H7 (cell line): Measurements from ENCODE around the gene WSB2. TPM values are rescaled to one million over a fixed set of nuclear protein-coding genes. Genes with fewer than 3 reads are reported as not detected.
"Not testable (repeated sequence)": the region's sequence is repeated elsewhere in the genome, so short reads cannot be mapped to it uniquely, and the experiment has no call there.

Experiments
- DNase-seq: peaks from one replicate; pipeline ENCODE4 v3.0.0; 2012
- H3K27me3 ChIP-seq: 2 replicates; pipeline ENCODE4 v1.6.0; 2011; ENCODE audit warnings: mild to moderate bottlenecking, low read length; ENCODE audit not compliant: control insufficient read depth, insufficient read depth
- H3K36me3 ChIP-seq: replicated peaks from 2 replicates; pipeline ENCODE4 v1.5.1; 2011; ENCODE audit warnings: low read length; ENCODE audit not compliant: control insufficient read depth, insufficient read depth
- H3K4me3 ChIP-seq: 2 replicates; pipeline ENCODE4 v1.5.1; 2011; ENCODE audit warnings: low read depth, mild to moderate bottlenecking, control low read depth, low read length, moderate library complexity; ENCODE audit not compliant: insufficient read depth
- total RNA-seq: library from RNA; depleted of rRNA; stranded (reverse); fragments of >200 nt; shearing (Covaris generic); gene quantifications from 2 replicates; pipeline ENCODE4 v1.2.3, GENCODE V29; 2014

Gene WSB2
- total RNA-seq, 1 experiment from 2014 or later: 104 TPM

DNA sequence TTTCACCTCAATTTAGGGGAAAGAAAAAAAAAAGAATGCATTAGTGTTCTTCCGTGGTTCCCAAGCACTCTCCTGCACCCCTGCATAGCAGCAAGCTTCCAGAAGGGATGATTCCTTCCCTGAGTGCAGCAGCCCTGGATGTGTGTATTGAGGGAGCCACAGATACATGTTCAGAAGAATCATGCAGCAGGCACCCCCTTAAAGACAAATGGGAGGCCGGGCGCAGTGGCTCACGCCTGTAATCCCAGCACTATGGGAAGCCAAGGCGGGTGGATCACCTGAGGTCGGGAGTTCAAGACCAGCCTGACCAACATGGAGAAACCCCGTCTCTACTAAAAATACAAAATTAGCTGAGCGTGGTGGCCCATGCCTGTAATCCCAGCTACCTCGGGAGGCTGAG is 20.5 kb upstream of the WSB2 start:
- DNase-seq, H3K27me3 ChIP-seq, H3K4me3 ChIP-seq: not testable (repeated sequence)
- peaks cover 28% of the 10 kb centered on the region for H3K36me3 ChIP-seq

DNA sequence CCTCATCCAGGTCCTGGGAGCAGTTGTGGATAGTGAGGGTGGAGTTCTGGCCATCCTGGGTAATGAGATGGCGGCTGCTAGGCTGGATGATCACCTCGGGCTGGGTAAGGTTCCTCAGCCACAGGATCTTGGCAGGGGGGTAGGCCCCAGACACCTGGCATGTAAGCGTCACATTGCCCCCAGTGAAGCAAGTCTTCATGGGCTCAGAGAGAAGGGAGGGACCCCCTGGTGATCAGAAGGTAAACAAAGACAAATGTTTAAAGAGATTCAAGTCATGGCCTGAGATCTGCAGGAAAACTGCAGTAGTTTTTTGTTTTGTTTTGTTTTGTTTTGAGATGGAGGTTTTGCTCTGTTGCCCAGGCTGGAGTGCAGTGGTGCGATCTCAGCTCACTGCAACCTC is 12.8 kb upstream of the WSB2 start:
- DNase-seq: peak; percentile 28
- Histone ChIP-seq H3K36me3 (peaks cover 28% of the 10 kb centered on the region), H3K27me3 (no peaks in the 10 kb centered on the region), H3K4me3 (no peak overlapping the region)

GRCh38 chr12:118070650-118071049 is 9.7 kb upstream of the WSB2 start:
- Histone ChIP-seq H3K36me3 (peaks cover 29% of the 10 kb centered on the region), H3K4me3 (no peak overlapping the region), H3K27me3 (no peaks in the 10 kb centered on the region)
- DNase-seq: no peak

DNA sequence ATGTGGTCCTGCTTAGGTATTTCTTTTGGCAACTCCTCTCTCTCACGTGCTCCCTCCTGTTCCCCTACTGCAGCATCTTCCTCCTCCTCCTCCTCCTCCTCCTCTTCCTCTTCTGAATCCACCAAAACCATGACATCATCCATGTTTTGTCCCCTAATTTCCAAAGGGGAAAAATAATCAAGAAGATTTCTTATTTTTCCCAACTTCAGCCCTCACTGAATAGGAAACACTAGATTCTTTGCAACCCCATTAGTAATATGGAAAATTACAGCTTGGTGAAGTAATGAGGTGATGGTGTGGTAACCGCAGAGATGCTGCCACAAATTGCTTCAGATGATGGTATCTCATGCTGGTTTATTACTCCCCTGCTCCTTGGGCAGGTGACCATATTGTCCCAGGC is 7.5 kb upstream of the WSB2 start:
- no peak overlapping the region for H3K4me3 ChIP-seq
- no peaks in the 10 kb centered on the region for H3K27me3 ChIP-seq
- DNase-seq: no peak
- peaks cover 27% of the 10 kb centered on the region for H3K36me3 ChIP-seq

GRCh38 chr12:118065380-118065779 is 4.4 kb upstream of the WSB2 start:
- no peak overlapping the region for H3K4me3 ChIP-seq
- no peaks in the 10 kb centered on the region for H3K27me3 ChIP-seq
- H3K36me3 ChIP-seq: peaks cover 12% of the 10 kb centered on the region
- DNase-seq: no peak

GRCh38 chr12:118064608-118065007 is 3.6 kb upstream of the WSB2 start:
- Histone ChIP-seq H3K36me3 (peaks cover 10% of the 10 kb centered on the region), H3K27me3 (no peaks in the 10 kb centered on the region), H3K4me3 (no peak overlapping the region)
- peak; percentile 64 for DNase-seq

DNA sequence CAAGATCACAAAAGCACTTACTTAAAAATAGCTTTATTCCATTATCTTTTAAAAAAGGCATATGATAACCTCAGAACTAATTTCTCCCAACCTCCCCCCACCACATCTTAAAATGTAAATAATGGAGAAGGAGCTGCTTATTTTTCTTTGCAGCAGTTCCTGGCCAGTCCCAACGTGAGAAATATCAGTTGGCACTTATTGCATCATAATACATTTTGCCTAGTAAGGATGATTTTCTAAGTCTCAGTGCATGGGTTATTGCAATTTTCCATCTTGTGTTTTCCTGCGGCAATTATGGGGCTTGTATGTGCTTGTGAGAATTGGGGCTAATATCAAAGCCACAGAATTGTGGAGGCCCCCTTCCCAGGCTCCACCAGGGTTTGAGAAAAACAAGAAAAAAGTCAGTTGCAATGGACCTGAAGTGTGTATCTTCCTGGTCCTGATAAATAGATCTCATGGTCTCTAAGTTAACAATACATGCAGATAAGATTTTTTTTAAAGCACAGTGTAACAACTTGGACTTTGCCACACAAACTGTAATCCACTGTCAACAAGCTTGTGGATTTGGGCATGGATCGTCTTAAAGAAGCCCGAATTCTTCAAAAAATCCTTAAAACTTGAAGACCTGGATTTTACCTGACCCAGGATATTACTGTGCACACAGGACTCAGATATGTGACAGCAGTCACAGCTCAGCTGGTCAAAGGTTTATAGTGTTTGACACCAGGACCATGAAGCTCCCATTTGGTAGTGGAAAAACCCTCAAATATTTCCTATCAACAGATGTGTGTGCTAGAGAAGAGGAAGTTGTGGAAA is 2.8 kb upstream of the WSB2 start:
- Histone ChIP-seq H3K4me3 (no peak overlapping the region), H3K36me3 (peaks cover 10% of the 10 kb centered on the region), H3K27me3 (no peaks in the 10 kb centered on the region)
- DNase-seq: no peak

- peak overlapping the region; percentile 87 for H3K4me3 ChIP-seq
- H3K36me3 ChIP-seq: peaks cover 5% of the 10 kb centered on the region
- H3K27me3 ChIP-seq: no peaks in the 10 kb centered on the region
- DNase-seq: peak; percentile 69
These were observed 1.2 kb upstream of the WSB2 start for GRCh38 chr12:118061873-118062843.

- peak overlapping the region; percentile 87 for H3K4me3 ChIP-seq
- DNase-seq: peak; percentile 34
These were observed 523 bp downstream of the WSB2 start for GRCh38 chr12:118060301-118061010.

DNA sequence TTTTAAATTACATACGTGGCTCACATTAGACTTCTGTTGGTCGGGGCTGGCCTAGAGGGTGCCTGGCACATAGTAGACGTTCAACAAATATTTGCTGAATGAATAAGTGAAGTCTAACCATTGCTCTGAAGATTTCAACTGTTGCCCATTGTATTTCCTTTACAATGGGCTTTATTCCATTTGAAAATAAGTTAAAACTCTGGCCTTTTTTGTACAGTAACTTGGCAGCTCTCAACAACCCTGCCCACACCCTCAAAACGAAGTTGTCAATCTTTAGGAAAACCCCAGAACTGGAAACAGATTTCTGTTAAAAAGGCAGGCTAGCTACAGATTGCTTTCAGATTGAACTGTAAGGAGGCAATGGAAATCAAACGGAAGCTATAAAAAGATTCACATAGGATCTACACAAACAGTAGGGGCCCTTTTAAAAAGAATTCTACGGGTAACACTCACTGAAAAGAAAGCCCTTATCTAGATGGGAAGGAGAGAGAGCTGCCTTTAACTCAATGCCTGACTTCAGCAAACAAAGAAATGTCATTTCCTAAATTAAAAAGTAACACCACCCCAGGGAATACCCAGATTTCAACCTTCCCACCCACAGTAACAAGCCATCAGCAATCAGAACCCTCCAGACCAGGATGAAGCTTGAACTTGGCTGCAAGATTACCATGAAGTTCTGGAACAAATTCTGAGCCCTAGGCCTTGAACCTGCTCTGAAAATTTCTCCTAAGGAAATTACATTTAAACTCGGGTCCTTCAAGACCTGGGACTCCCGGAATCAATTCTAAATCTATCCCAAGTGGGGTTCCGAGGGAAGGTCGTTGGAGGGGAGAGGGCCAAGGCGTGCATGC is 1.4 kb downstream of the WSB2 start:
- no peak for DNase-seq
- Histone ChIP-seq H3K4me3 (peak overlapping the region; percentile 87), H3K36me3 (no peaks in the 10 kb centered on the region), H3K27me3 (no peaks in the 10 kb centered on the region)

More at GRCh38 chr12:118060301-118061010, 523 bp downstream of the WSB2 start:
- Histone ChIP-seq H3K27me3 (no peaks in the 10 kb centered on the region), H3K36me3 (no peaks in the 10 kb centered on the region)

DNA sequence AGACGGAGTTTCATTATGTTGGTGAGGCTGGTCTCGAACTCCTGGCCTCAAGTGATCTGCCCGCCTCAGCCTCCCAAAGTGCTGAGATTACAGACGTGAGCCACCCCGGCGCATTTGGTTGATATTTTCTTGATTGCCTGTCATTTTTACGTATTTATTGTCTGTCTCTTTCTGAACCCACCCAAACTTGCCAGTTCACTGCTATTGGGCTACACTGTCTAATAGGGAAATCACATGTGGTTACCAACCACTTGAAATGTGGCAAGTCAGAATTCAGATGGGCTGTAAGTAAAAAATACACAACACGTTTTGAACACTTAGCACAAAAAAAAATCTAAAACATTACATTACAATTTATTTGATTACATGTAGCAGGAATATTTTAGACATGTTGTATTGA is 2.1 kb downstream of the WSB2 start:
- Histone ChIP-seq H3K4me3 (no peak overlapping the region), H3K27me3 (no peaks in the 10 kb centered on the region), H3K36me3 (no peaks in the 10 kb centered on the region)
- DNase-seq: no peak

DNA sequence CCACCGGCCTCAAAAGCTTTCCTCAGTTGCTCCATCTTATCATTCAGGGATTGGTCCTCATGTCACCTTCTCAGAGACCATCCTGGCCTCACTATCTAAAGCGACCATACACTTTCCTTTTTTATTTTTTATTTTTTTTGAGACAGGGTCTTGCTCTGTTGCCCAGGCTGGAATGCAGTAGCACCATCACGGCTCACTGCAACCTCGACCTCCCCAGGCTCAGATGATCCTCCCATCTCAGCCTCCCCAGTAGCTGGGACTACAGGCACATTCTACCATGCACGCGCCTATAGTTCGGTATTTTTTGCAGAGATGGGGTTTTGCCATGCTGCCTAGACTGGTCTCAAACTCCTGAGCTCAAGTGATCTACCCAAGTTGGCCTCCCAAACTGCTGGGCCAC is 2.8 kb downstream of the WSB2 start:
- Histone ChIP-seq H3K36me3 (no peaks in the 10 kb centered on the region), H3K4me3 (no peak overlapping the region), H3K27me3 (no peaks in the 10 kb centered on the region)
- no peak for DNase-seq

- no peak overlapping the region for H3K4me3 ChIP-seq
- no peaks in the 10 kb centered on the region for H3K27me3 ChIP-seq
- H3K36me3 ChIP-seq: peaks cover 4% of the 10 kb centered on the region
- no peak for DNase-seq
These were observed 4.9 kb downstream of the WSB2 start for GRCh38 chr12:118055865-118056773.
